Measurements from ENCODE around the gene MED26. TPM values are rescaled to one million over a fixed set of nuclear protein-coding genes. Genes with fewer than 3 reads are reported as not detected.

Gene MED26
- total and polyA plus RNA-seq, 10 of the 15 experiments (the other 5 are each of a cell fraction or from before 2014, with no cell fraction given): 1.1 to 21.4 (median 9.7) TPM

DNA sequence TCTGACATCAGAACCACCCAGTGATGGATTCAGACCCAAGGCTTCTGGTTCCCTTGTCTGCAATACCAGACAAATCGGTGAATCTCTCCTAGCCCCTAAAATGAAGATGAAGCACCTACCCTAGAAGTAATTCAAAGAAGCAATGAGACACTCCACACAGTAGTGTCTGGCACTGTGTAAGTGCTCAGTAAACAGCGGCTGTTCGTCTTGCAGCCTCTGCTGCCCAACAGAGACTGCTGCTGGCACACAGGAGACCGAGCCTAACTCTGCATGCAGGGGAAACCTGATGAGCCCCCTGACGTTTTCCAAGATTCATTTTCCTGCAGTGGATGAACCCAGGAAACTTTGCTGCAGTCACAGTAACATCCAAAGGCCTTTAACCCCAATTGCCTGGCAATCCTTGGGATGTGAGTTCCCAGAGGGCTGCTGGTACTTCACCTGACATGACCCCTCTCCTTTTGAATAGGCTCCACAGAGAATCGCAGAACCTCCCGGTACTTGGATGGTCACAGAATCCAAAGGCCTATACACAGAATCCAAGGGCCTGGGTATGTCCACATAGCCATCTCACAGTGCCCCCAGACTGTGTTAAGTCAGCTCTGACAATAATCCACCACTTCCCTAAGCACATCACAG is 6.7 kb downstream of the MED26 start:
- no peak for DNase-seq (ENCODE audit: low read depth, low spot score)
- ChIA-PET CTCF (interaction anchor here (1.0 to 9.0 kb wide), 4 partner anchors 15 to 52 kb away, joined by 3 to 83 read pairs (median 6); no protein-coding TSS in a partner anchor), SMC1A (ENCODE audit: uncharacterized antibody, unreplicated experiment) (interaction anchor here (1.4 to 10.1 kb wide), 3 partner anchors 10 to 33 kb away, joined by 3 to 164 read pairs (median 6); no protein-coding TSS in a partner anchor), POLR2A (interaction anchor here (10.3 kb wide), 1 partner anchor 31 kb away, joined by 220 read pairs; no protein-coding TSS in a partner anchor), RAD21 (ENCODE audit: unreplicated experiment) (interaction anchor here (9.0 kb wide), 1 partner anchor 32 kb away, joined by 169 read pairs; no protein-coding TSS in a partner anchor)
- in situ Hi-C loops (cut with MboI) (no loop called here), intact Hi-C loops (cut with micrococcal nuclease; ENCODE audit: unreplicated experiment) (loop anchor here (5.0 kb wide), 1 partner anchor 79 kb away; the partner anchor contains the start of gene CHERP)
- Histone ChIP-seq H3K27ac (ENCODE audit: control insufficient read depth, insufficient read depth) (no peak overlapping the region; the same call in 1 of the 2 replicates), H3K9me3 (replicated peaks; ENCODE audit: control insufficient read depth, insufficient read depth, low read length) (no peaks in the 10 kb centered on the region), H3K4me3 (no peak overlapping the region), H3K79me2 (ENCODE audit: control insufficient read depth, insufficient read depth, low read length) (peaks cover 100% of the 10 kb centered on the region), H3K9ac (ENCODE audit: control insufficient read depth, insufficient read depth, low read length) (no peak overlapping the region), H3K27me3 (replicated peaks in 1 of 2; ENCODE audit: control insufficient read depth in 2 of 2, insufficient read depth in 2 of 2, low read length in 1 of 2) (no peaks in the 10 kb centered on the region), H3K4me1 (ENCODE audit: control insufficient read depth, insufficient read depth, low read length) (peaks cover 33% of the 10 kb centered on the region), H2AFZ (ENCODE audit: control insufficient read depth, low read depth, low read length) (no peak overlapping the region), H3K4me2 (ENCODE audit: control insufficient read depth, insufficient read depth) (peak overlapping the region; percentile 39), H3K36me3 (ENCODE audit: control insufficient read depth in 2 of 2, insufficient read depth in 2 of 2, low read length in 1 of 2) (peaks cover 4 to 18% of the 10 kb centered on the region in 2 experiments; a peak in 2 of 4 replicates), H4K20me1 (ENCODE audit: control insufficient read depth, insufficient read depth) (peaks cover 11% of the 10 kb centered on the region)
- 85% methylated on average over 7 of the region's 7 CpGs for WGBS (ENCODE audit: insufficient coverage, insufficient replicate concordance, low lambda C conversion rate, missing lambda C conversion rate)
- no TSS peak for BruUV-seq (replicated peaks)
- no peak for ATAC-seq
- no peak for FAIRE-seq
- TF ChIP-seq, protein P1, sequence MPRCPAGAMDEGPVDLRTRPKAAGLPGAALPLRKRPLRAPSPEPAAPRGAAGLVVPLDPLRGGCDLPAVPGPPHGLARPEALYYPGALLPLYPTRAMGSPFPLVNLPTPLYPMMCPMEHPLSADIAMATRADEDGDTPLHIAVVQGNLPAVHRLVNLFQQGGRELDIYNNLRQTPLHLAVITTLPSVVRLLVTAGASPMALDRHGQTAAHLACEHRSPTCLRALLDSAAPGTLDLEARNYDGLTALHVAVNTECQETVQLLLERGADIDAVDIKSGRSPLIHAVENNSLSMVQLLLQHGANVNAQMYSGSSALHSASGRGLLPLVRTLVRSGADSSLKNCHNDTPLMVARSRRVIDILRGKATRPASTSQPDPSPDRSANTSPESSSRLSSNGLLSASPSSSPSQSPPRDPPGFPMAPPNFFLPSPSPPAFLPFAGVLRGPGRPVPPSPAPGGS (IDR thresholded peaks at IDR 0.05; ENCODE audit: borderline replicate concordance, insufficient read depth, low read depth, low read length, poor library complexity, severe bottlenecking): no peak
- TF ChIP-seq BCL11A (IDR thresholded peaks at IDR 0.05; ENCODE audit: low read depth, low read length) (no peak), SIN3A (IDR thresholded peaks at IDR 0.05; ENCODE audit: low read depth, low read length) (no peak), PAX5 (IDR thresholded peaks at IDR 0.05; ENCODE audit: borderline replicate concordance, low read depth, low read length) (no peak), SP1 (IDR thresholded peaks at IDR 0.05; ENCODE audit: low read depth, low read length) (no peak), JUNB (IDR thresholded peaks at IDR 0.05) (no peak), EGR1 (IDR thresholded peaks at IDR 0.05; ENCODE audit: borderline replicate concordance in 1 of 2, low read depth in 2 of 2, low read length in 2 of 2) (no peak), TCF3 (IDR thresholded peaks at IDR 0.05; ENCODE audit: borderline replicate concordance, insufficient read depth, low read depth, low read length) (no peak), MXI1 (IDR thresholded peaks at IDR 0.05; ENCODE audit: low read depth, low read length) (no peak)
- TF ChIP-seq, protein P2, sequence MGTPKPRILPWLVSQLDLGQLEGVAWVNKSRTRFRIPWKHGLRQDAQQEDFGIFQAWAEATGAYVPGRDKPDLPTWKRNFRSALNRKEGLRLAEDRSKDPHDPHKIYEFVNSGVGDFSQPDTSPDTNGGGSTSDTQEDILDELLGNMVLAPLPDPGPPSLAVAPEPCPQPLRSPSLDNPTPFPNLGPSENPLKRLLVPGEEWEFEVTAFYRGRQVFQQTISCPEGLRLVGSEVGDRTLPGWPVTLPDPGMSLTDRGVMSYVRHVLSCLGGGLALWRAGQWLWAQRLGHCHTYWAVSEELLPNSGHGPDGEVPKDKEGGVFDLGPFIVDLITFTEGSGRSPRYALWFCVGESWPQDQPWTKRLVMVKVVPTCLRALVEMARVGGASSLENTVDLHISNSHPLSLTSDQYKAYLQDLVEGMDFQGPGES (IDR thresholded peaks at IDR 0.05): no peak
- TF ChIP-seq, protein P3, sequence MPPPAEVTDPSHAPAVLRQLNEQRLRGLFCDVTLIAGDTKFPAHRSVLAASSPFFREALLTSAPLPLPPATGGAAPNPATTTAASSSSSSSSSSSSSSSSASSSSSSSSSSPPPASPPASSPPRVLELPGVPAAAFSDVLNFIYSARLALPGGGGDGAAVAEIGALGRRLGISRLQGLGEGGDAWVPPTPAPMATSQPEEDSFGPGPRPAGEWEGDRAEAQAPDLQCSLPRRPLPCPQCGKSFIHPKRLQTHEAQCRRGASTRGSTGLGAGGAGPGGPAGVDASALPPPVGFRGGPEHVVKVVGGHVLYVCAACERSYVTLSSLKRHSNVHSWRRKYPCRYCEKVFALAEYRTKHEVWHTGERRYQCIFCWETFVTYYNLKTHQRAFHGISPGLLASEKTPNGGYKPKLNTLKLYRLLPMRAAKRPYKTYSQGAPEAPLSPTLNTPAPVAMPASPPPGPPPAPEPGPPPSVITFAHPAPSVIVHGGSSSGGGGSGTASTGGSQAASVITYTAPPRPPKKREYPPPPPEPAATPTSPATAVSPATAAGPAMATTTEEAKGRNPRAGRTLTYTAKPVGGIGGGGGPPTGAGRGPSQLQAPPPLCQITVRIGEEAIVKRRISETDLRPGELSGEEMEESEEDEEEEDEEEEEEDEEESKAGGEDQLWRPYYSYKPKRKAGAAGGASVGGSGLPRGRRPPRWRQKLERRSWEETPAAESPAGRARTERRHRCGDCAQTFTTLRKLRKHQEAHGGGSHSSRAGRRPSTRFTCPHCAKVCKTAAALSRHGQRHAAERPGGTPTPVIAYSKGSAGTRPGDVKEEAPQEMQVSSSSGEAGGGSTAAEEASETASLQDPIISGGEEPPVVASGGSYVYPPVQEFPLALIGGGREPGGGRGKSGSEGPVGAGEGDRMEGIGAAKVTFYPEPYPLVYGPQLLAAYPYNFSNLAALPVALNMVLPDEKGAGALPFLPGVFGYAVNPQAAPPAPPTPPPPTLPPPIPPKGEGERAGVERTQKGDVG (CRISPR knock-in tag; IDR thresholded peaks at IDR 0.05): no peak
- TF ChIP-seq, protein P4, sequence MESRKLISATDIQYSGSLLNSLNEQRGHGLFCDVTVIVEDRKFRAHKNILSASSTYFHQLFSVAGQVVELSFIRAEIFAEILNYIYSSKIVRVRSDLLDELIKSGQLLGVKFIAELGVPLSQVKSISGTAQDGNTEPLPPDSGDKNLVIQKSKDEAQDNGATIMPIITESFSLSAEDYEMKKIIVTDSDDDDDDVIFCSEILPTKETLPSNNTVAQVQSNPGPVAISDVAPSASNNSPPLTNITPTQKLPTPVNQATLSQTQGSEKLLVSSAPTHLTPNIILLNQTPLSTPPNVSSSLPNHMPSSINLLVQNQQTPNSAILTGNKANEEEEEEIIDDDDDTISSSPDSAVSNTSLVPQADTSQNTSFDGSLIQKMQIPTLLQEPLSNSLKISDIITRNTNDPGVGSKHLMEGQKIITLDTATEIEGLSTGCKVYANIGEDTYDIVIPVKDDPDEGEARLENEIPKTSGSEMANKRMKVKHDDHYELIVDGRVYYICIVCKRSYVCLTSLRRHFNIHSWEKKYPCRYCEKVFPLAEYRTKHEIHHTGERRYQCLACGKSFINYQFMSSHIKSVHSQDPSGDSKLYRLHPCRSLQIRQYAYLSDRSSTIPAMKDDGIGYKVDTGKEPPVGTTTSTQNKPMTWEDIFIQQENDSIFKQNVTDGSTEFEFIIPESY (IDR thresholded peaks at IDR 0.05): no peak
- TF ChIP-seq, protein P5, sequence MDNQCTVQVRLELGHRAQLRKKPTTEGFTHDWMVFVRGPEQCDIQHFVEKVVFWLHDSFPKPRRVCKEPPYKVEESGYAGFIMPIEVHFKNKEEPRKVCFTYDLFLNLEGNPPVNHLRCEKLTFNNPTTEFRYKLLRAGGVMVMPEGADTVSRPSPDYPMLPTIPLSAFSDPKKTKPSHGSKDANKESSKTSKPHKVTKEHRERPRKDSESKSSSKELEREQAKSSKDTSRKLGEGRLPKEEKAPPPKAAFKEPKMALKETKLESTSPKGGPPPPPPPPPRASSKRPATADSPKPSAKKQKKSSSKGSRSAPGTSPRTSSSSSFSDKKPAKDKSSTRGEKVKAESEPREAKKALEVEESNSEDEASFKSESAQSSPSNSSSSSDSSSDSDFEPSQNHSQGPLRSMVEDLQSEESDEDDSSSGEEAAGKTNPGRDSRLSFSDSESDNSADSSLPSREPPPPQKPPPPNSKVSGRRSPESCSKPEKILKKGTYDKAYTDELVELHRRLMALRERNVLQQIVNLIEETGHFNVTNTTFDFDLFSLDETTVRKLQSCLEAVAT (IDR thresholded peaks at IDR 0.05): no peak

Data from GM12878 (cell line).